Progenitor cell of endocrine pancreas (in vitro differentiated cells): ENCODE measurements around the gene SYCP1. TPM values are rescaled to one million over a fixed set of nuclear protein-coding genes. Genes with fewer than 3 reads are reported as not detected.
"Not testable (repeated sequence)": the region's sequence is repeated elsewhere in the genome, so short reads cannot be mapped to it uniquely, and the experiment has no call there.

ENCODE experiments used
- DNase-seq: peaks from one replicate; pipeline ENCODE4 v3.0.0; 2021; ENCODE audit warnings: low spot score; ENCODE audit not compliant: unreplicated experiment
- H3K27ac Mint-ChIP-seq: 2 replicates; pipeline ENCODE4 v1.8.0; 2021; ENCODE audit warnings: mild to moderate bottlenecking, moderate library complexity, mixed read lengths
- H3K27me3 Mint-ChIP-seq: 2 replicates; pipeline ENCODE4 v1.8.0; 2021; ENCODE audit warnings: mixed read lengths
- H3K36me3 Mint-ChIP-seq: 2 replicates; pipeline ENCODE4 v1.8.0; 2022; ENCODE audit warnings: mixed read lengths; ENCODE audit not compliant: insufficient read depth
- H3K4me1 Mint-ChIP-seq: 2 replicates; pipeline ENCODE4 v1.8.0; 2021; ENCODE audit warnings: low read depth, mixed read lengths
- H3K4me3 Mint-ChIP-seq: 2 replicates; pipeline ENCODE4 v1.8.0; 2021; ENCODE audit warnings: low read depth, mild to moderate bottlenecking, moderate library complexity, mixed read lengths
- H3K9me3 Mint-ChIP-seq: 2 replicates; pipeline ENCODE4 v1.8.0; 2021; ENCODE audit warnings: low read depth, mixed read lengths
- long read RNA-seq: library from polyadenylated mRNA; unstranded; transcript quantifications from one replicate; pipeline ENCODE4 v2.0.0, GENCODE V29; 2020
- total RNA-seq: library from RNA; stranded (reverse); gene quantifications from 2 replicates; pipeline ENCODE4 v1.2.1, GENCODE V29; 2021
- TF ChIP-seq, protein P1 (sequence below): fragments of 200-600 bp; sonication (generic); IDR thresholded peaks from one replicate; pipeline ENCODE4 v1.5.0; 2021; ENCODE audit warnings: antibody characterized with exemption, mild to moderate bottlenecking; ENCODE audit not compliant: unreplicated experiment

SYCP1 gene, protein sequence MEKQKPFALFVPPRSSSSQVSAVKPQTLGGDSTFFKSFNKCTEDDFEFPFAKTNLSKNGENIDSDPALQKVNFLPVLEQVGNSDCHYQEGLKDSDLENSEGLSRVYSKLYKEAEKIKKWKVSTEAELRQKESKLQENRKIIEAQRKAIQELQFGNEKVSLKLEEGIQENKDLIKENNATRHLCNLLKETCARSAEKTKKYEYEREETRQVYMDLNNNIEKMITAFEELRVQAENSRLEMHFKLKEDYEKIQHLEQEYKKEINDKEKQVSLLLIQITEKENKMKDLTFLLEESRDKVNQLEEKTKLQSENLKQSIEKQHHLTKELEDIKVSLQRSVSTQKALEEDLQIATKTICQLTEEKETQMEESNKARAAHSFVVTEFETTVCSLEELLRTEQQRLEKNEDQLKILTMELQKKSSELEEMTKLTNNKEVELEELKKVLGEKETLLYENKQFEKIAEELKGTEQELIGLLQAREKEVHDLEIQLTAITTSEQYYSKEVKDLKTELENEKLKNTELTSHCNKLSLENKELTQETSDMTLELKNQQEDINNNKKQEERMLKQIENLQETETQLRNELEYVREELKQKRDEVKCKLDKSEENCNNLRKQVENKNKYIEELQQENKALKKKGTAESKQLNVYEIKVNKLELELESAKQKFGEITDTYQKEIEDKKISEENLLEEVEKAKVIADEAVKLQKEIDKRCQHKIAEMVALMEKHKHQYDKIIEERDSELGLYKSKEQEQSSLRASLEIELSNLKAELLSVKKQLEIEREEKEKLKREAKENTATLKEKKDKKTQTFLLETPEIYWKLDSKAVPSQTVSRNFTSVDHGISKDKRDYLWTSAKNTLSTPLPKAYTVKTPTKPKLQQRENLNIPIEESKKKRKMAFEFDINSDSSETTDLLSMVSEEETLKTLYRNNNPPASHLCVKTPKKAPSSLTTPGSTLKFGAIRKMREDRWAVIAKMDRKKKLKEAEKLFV
- total RNA-seq = not detected in 2 replicates
- long read RNA-seq = 0 reads

- Mint-ChIP-seq H3K4me1 (no peaks in the 10 kb centered on the region), H3K36me3 (no peaks in the 10 kb centered on the region), H3K4me3 (peak within 1 kb of the TSS; percentile 52), H3K9me3 (no peaks in the 10 kb centered on the region), H3K27ac (no peak within 1 kb of the TSS), H3K27me3 (peaks cover 30% of the 10 kb centered on the region)
- TF ChIP-seq, protein P1, sequence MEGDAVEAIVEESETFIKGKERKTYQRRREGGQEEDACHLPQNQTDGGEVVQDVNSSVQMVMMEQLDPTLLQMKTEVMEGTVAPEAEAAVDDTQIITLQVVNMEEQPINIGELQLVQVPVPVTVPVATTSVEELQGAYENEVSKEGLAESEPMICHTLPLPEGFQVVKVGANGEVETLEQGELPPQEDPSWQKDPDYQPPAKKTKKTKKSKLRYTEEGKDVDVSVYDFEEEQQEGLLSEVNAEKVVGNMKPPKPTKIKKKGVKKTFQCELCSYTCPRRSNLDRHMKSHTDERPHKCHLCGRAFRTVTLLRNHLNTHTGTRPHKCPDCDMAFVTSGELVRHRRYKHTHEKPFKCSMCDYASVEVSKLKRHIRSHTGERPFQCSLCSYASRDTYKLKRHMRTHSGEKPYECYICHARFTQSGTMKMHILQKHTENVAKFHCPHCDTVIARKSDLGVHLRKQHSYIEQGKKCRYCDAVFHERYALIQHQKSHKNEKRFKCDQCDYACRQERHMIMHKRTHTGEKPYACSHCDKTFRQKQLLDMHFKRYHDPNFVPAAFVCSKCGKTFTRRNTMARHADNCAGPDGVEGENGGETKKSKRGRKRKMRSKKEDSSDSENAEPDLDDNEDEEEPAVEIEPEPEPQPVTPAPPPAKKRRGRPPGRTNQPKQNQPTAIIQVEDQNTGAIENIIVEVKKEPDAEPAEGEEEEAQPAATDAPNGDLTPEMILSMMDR = no peak
- no peak for DNase-seq
Measured at GRCh38 chr1:114854693-114855320, at the start of gene SYCP1. Gene SYCP1 (plus strand): TSS chr1:114854863. CDS start chr1:114855465, 602 bp downstream.

DNA sequence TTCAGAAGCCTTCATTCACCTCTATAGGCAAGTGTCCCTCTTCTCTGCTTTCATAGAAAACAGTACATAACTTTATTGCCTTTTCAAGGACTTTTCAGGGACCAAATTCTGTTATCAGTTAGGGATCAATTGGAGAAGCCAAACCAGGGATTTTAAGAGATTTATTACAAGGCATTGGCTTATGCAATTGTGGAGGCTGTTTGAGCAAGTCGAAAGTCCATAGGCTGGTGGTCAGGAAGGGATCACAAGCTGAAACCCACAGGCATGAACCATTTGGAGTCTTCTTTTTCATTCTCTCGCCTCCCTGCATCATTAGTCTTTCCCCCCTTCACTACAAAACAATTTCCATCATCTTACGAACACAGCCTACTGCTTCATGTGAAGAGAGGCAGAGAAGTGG is 34.8 kb upstream of the SYCP1 start:
- DNase-seq = no peak
- H3K36me3 Mint-ChIP-seq = no peaks in the 10 kb centered on the region
- H3K9me3 Mint-ChIP-seq = peaks cover 26% of the 10 kb centered on the region
- TF ChIP-seq, protein P1 = no peak
- H3K27me3 Mint-ChIP-seq = no peaks in the 10 kb centered on the region
- no peaks in the 10 kb centered on the region for H3K4me1 Mint-ChIP-seq
- no peak overlapping the region for H3K4me3 Mint-ChIP-seq
- H3K27ac Mint-ChIP-seq = no peak overlapping the region

DNA sequence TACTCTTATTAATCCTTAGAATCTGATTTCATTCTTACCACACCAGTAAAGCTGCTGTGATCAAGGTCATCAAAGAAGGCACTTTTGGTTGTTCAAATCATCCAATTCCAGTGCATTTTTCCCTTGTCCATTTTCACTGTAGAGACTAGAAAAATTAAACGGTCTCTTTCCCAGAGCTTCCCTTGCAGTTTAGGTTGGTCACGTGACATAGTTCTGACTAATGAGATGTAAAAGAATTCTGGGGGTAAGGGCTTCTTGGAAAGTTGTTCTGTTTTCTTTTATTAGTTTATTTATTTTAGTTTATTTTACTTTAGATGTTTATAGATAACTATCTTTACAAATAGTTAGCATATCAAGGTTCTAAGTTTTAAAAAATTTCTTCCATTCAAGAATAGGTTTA is 34.3 kb upstream of the SYCP1 start:
- H3K4me1 Mint-ChIP-seq = no peaks in the 10 kb centered on the region
- H3K9me3 Mint-ChIP-seq = peaks cover 29% of the 10 kb centered on the region
- DNase-seq = no peak
- H3K27ac Mint-ChIP-seq = no peak overlapping the region
- H3K36me3 Mint-ChIP-seq = no peaks in the 10 kb centered on the region
- H3K27me3 Mint-ChIP-seq = no peaks in the 10 kb centered on the region
- no peak overlapping the region for H3K4me3 Mint-ChIP-seq
- TF ChIP-seq, protein P1 = no peak

DNA sequence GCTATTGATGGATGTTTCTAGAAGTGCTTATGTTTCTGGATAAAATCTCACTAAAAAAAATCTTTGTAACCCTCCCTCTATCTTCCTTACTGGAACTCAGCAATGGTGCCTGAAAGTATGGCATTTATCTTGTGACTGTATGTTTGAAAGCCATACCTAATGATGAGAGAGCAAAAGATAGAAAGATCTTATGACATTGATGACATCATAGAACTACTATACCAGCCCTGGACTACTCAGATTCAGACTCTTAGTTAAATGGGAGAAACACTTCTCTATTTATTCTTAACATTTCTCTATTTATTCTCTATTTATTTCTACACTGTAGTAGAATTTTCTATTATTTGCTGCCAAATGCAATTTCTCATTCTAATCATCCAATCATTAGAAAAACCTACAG is 32.7 kb upstream of the SYCP1 start:
- no peak overlapping the region for H3K27ac Mint-ChIP-seq
- TF ChIP-seq, protein P1 = no peak
- H3K27me3 Mint-ChIP-seq = no peaks in the 10 kb centered on the region
- DNase-seq = no peak
- H3K9me3 Mint-ChIP-seq = peaks cover 33% of the 10 kb centered on the region
- H3K4me1 Mint-ChIP-seq = no peaks in the 10 kb centered on the region
- no peak overlapping the region for H3K4me3 Mint-ChIP-seq
- no peaks in the 10 kb centered on the region for H3K36me3 Mint-ChIP-seq

GRCh38 chr1:114828251-114828650 is 26.4 kb upstream of the SYCP1 start:
- no peaks in the 10 kb centered on the region for H3K4me1 Mint-ChIP-seq
- no peak overlapping the region for H3K4me3 Mint-ChIP-seq
- TF ChIP-seq, protein P1 = no peak
- H3K9me3 Mint-ChIP-seq = peaks cover 15% of the 10 kb centered on the region
- no peak for DNase-seq
- no peaks in the 10 kb centered on the region for H3K27me3 Mint-ChIP-seq
- H3K36me3 Mint-ChIP-seq = no peaks in the 10 kb centered on the region
- H3K27ac Mint-ChIP-seq = no peak overlapping the region

- not testable (repeated sequence) for H3K4me1 Mint-ChIP-seq, H3K27me3 Mint-ChIP-seq, DNase-seq, H3K36me3 Mint-ChIP-seq, H3K4me3 Mint-ChIP-seq, H3K9me3 Mint-ChIP-seq, H3K27ac Mint-ChIP-seq
Measured at GRCh38 chr1:114830075-114830474, 24.6 kb upstream of the SYCP1 start.
